SU-DHL-6 (cell line): Measurements from ENCODE around the gene ATP9A.

Source experiments
- EZH2phosphoT487 ChIP-seq: fragments of 200-600 bp; sonication (generic), shearing (Covaris generic); conservative IDR thresholded peaks from 2 replicates; pipeline ENCODE4 v1.6.1; 2018; ENCODE audit warnings: mild to moderate bottlenecking, antibody characterized with exemption, low read length, moderate library complexity, mixed read lengths
- TF ChIP-seq, protein P1 (sequence below): fragments of 200-600 bp; sonication (generic); IDR thresholded peaks from one replicate; pipeline ENCODE4 v1.5.1; 2017; ENCODE audit warnings: antibody characterized with exemption, mild to moderate bottlenecking, low read length, moderate library complexity; ENCODE audit not compliant: insufficient read depth, poor library complexity, severe bottlenecking

DNA sequence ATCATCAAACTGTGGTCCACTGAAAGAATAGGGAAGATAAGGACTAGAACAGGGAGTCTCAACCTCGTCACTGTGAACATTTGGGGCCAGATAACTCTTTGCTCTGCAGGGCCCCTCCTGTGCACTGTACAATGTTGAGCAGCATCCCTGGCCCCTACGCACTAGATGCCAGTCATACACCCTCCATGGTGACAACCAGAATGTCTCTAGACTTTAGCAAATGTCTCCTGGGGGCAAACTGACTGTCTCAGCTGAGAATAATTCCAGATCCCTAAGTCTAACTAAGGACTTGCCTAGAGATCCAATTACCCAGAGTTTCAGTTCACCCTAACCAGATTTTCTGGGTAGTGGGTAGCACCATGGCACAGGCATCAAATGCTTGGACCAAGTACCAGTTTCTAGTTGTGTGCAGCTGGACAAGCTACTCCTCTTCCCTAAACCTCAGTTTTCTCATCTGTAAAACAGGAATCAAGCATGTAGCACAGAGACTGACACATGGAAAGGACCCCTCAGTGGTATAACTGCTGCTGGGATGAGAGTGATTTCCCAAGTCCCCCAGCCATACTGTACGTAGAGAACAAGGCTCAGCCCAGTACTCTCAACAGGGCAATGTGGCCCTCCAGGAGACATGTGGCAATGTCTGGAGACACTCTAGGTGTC lies 138.7 kb downstream of the ATP9A start:
- TF ChIP-seq, protein P1, sequence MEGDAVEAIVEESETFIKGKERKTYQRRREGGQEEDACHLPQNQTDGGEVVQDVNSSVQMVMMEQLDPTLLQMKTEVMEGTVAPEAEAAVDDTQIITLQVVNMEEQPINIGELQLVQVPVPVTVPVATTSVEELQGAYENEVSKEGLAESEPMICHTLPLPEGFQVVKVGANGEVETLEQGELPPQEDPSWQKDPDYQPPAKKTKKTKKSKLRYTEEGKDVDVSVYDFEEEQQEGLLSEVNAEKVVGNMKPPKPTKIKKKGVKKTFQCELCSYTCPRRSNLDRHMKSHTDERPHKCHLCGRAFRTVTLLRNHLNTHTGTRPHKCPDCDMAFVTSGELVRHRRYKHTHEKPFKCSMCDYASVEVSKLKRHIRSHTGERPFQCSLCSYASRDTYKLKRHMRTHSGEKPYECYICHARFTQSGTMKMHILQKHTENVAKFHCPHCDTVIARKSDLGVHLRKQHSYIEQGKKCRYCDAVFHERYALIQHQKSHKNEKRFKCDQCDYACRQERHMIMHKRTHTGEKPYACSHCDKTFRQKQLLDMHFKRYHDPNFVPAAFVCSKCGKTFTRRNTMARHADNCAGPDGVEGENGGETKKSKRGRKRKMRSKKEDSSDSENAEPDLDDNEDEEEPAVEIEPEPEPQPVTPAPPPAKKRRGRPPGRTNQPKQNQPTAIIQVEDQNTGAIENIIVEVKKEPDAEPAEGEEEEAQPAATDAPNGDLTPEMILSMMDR, result no peak
- TF ChIP-seq EZH2phosphoT487, result no peak
